Right renal cortex interstitium (tissue), 3 donors: Measurements from ENCODE around the gene DCBLD2. TPM values are rescaled to one million over a fixed set of nuclear protein-coding genes. Genes with fewer than 3 reads are reported as not detected.
"Not testable (repeated sequence)": the region's sequence is repeated elsewhere in the genome, so short reads cannot be mapped to it uniquely, and the experiment has no call there.

Experiments
- DNase-seq, 3 donors: peaks; one replicate each; pipeline ENCODE4 v3.0.0-alpha.2; 2013; ENCODE audit warnings: low read depth in 3 of 3, low spot score in 2 of 3
- polyA plus RNA-seq, 3 donors: library from polyadenylated mRNA; unstranded; fragments of 120-200 nt; gene quantifications; one replicate each; pipeline ENCODE4 v1.2.1, GENCODE V29; 2013; ENCODE audit not compliant: insufficient read length in 3 of 3

The DCBLD2 gene
- polyA plus RNA-seq, 3 donors, result 49.2 to 51.9 (median 51.3) TPM

DNA sequence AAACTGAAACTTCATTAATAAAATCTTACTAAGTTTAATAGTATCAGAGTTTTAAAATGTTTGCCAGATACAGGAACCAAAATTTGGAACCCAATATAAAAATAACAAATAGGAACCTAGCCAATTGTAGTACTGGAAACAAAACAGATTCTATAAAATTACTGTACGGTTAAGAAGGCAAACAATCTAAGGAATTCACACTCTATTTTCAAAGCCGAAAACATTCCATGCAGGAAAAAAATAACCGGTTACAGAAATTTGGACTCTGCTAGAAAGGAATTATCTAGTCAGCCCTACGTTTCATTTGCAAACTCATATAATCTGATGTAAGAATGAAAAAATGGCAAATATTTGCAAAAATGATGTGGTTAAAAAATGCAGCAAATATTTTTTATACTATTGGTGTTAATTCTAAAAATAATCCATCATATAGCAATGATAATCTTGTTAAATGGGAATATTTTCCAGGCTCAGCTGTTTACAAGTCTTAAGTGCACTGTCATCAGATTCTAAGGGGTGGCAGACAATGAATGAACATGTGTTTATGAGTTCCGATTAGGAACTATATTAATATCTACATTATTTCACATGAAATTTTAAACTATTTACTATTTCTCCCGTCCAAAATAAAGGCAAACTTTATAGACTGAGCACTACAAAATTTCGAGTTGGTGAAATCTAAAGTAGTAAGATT lies 58.1 kb downstream of the DCBLD2 start:
- DNase-seq, result no peak

DNA sequence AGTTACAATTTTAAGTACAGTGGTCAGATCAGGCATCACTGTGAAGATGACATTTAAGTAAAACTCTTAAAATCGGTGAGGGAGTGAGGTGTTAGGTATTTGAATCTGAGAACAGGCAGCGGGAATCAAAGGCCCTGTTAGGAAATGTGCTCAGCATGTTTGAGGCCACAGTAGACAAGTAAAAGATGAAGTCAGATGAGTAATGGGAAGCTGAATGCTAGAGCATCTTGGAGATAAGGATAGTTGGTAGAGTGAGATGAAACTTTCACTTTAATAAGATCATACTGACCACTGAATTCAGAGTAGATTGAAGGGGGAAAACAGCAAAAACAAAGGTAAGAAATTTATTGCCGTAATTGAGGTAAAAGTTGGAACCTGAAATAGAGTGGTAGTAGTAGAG lies 61.6 kb downstream of the DCBLD2 start:
- no peak for DNase-seq

DNA sequence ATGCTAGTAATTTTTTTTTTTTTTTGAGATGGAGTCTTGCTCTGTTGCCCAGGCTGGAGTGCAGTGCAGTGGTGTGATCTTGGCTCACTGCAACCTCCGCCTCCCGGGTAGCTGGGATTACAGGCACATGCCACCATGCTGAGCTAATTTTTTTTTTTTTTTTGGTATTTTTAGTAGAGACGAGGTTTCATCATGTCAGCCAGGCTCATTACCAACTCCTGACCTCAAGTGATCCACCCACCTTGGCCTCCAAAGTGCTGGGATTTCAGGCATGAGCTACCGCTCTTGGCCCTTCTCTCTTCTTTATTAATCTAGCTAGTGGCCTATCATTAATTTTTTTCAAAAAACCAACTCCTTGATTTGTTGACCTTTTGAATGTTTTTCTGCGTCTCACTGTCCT lies 70.4 kb downstream of the DCBLD2 start:
- not testable (repeated sequence) for DNase-seq

DNA sequence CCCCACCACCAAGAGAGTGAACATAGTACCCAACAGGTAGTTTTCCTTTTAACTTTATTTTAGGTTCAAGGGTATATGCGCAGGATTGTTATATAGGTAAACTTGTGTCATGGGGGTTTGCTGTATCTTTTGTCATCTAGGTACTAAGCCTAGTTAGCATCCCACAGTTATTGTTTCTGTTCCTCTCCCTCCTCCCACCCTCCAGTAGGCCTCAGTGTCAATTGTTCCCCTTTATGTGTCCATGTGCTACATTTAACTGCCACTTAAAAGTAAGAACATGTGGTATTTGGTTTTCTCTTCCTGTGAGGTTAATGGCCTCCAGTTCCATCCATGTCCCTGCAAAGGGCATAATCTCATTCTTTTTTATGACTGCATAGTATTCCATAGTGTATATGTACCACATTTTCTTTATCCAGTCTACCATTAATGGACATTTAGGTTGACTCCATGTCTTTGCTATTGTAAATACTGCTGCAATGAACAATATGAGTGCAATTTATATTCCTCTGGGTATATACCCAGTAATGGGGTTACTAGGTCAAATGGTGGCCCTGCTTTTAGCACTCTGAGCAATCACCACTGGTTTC lies 72.2 kb downstream of the DCBLD2 start:
- no peak for DNase-seq

DNA sequence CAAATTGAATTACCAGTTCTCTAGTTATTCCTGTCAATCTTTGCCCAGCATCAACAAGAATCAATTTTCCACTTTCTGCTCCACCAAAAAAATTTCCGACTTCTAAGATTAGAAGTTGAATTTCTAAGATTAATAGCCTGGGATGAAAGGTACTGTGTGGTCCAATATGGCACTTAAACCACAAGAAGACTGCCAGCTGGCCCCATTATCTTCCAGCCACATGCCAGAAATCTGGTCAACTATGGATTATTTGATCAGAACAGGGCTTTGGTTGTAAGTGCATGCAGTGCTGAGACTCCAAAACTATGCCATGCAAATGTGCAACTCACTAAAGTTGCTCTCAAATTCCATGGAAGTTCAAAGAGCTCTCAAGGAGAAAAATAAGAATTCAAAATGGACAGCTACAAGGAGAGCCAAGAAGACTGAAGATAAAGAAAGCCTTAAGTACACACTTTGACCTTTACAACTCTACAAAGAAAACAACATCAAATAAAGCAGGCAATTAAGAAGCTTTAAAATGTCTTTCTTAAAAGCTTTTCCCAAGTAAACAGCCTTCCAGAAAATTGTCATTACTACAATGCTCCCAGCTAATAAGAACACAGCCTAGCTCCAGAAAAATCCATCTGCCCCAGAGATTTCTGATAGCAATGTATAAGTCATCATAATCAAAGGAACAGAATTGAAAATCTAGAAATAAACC lies 74.1 kb downstream of the DCBLD2 start:
- DNase-seq, result no peak

DNA sequence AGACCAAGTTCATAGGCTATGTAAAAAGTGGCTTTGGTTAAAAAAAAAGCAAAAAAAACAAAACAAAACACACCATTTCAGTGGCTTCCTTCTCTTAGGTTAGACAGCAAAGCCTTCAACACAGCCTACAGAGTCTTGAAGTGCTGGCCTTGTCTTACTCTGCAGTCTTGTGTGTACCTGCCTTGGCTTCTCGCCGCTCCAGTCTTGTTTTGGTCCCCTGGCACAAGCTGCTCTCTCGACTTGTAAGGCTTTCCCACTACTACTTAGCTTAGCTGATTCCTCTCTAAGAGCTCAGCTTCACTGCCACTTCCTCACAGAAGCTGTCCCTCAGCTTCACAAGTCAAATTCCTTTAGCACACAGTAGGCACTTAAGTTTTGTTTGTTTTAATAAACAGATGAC lies 75.4 kb downstream of the DCBLD2 start:
- DNase-seq, result no peak

DNA sequence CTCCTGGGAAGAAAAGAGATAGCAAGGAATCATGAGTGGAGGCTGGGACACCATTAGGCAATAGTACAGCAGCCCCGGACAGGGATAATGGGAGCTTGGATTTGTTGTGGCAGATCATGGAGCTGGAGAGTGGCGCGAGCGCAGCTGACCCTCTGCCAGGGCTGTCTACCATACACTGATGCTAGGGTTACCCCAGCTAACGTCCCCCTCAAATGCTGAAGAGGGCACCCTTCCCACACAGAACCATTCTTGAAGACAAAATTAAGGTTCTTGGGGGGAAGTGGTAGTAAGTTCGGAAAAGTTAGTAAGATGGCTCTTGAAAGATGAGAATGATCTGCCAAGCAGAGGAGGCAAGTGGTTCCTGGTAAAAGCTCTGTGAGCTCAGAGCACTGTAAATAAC lies 77.2 kb downstream of the DCBLD2 start:
- no peak for DNase-seq

DNA sequence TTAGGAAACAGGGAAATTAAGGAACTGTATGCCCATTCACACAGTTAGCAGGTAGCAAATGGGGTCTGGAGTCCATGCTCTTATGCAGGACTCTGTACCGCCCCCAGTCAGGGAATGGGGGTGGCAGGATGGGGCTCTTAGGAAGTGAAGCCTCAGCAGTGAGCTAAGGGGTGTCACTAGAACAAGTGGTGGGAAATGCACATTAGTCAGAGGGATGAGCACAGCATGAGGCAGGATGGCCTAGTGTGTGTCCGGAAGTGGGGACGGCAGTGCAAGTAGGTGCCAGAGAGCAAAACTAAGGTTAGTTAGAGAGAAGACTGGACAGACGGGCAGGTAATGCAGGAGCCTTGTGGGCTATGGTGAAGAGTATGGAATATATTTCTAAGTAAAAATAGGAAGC lies 77.7 kb downstream of the DCBLD2 start:
- DNase-seq, result no peak

DNA sequence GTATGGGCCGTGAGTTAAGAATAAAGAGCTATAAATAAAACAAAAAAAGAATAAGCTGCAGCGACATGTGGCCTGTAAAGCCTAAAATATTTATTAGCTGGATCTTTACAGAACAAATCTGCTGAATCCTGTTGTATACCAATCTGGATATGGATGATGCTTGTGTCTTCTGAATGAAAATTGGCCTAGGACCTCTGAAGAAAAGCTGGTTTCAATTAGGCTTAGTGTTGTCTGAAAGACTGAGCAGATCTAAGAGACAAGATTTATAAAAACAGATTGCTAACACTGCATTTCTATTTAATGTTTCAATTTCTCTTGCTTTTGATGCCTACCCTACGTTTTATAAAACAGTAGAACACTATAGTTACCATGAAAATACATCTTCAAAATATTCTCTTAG lies 80.4 kb downstream of the DCBLD2 start:
- DNase-seq, result no peak

DNA sequence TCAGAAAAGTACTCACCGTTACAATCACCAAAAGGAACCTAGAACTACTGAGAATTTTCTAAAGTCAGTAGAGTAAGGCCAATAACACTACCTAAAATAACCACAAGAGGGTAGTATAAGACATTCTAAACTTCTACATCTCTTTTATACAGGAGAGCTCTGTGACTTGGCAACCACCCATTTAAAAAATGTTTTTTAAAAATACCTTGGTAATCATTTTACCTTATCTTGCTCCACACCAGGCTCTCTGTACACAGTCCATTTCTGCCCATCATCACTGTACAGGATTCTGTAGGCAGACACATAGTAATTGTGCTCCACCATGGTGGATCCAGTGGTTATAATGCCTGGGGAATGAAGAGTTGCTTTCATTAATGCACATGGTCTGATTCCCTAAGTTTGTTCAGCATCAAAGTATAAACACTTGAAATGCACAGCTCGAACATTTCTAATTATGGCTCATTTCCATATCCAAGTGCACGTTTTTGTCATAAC lies 83.9 kb downstream of the DCBLD2 start:
- peak in 2 of 3 donors; percentile 27 to 37 for DNase-seq

DNA sequence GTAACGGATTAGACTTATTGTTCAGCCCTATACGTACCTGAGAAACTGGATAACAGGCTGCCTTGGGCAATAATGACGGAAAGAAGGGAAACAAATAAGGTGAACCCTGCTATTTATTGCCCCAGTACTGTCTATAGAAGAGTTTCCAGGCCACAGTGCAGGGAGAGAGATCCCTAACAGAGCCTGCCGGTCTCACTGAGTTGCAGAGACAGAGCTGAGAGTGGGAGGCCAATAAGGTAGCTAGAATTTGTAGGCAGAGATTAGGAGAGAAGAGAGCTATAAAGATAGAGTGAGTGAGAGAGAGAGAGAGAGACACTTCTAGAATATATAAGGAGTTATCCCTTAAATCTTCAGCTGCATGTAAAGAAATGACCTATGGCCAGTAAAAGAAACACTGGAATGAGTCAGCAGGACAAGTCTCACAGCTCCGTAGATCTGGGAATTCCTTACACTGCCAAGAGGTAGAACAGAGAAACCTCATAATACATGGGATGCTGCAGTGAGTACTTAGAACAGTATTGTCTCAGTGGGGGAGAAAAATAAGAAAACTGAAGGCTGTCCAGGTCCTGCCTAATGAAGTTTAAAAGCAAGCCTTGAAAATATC lies 86.6 kb downstream of the DCBLD2 start:
- no peak for DNase-seq

DNA sequence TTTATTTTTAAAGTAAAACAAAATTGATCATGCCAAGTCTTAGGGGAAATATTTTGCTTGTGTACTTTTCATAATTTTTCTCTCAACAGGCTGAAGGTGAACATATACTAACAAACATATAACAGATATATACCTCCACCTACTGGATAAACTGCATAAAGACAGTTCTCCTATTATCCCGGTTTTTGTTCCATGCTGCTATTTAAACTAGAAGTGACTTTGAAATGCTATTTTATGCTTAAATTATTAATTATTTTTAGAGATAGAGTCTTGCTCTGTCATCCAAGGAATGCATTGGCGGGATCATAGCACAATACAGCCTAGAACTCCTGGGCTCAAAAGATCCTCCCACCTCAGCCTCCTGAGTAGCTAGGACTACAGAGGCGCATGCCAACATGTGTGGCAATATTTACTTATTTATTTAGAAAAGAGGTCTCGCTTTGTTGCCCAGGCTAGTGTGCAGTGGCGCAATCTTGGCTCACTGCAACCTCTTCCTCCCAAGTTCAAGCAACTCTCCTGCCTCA lies 88.6 kb downstream of the DCBLD2 start:
- no peak for DNase-seq

DNA sequence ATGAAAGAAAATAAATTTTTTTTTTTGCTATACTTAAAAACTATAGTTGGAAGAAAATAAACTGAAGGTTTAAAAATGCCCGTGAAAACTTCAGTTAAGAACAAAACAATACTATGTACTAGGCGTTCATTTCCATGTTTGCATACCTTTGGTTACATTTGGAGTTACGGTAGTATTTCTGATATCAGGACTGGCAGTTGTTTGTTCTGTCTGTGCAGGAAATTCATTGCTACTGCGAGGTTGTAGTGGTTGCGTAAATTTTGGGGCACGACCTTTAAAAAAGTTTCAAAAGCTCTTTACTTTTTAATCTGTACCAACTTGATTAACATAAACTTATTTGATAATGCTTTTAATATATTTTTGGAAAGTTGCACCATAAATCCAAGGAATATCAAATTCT lies 90.4 kb downstream of the DCBLD2 start:
- DNase-seq, result no peak

DNA sequence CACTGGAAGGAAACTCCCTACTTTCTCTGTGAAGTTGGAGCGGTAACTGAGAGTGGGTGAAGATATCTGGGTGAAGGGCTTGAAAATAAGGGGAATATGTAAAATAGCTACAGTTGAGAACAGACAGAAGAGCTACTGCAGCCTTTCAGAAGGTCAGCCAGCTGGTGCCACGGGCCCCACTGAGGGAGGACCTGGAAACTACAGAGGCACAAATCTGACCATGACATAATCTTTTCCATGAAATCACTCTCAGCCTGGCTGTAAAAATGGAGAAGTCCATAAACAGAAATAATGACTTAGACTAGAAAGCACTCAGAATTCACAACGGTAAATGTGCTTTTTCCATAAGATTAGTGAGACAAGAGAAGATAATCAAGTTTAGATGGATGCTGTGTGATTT lies 91.9 kb downstream of the DCBLD2 start:
- DNase-seq, result no peak

DNA sequence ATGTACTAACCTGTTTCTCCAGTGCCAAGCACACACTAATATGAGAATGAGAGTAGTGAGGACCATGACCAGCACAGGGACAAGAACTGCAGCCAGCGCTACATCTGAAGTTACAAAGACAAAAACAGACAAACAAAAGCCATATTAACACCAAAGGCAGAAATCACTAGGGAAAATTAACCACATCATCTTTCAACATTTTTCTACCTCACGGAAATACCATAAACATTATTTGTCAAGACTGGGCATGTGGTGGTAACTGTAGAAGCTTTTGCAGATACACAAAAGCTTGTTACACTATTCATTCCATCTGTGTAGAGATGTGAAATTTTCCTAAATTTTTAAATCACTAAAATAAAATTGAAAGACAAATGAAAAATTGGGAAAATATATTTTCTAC lies 93.4 kb downstream of the DCBLD2 start:
- no peak for DNase-seq

DNA sequence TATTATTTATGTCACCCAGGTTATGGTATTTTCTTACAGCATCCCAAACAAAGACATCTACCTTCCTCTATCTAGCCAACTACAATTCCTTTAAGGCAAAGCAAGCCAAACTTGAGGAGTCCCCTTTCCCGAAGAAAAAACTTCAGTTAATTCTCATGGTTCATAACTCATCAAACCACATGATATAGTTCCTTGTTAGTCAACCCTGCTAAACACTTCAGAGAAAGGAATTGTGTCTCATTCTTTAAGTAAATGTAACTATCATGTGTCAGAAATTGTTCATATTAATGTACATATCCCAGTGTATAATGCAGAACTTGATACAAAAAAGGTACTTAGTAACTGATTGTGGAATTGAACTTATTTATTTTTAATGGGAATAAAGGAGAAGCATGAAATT lies 93.9 kb downstream of the DCBLD2 start:
- DNase-seq, result no peak

DNA sequence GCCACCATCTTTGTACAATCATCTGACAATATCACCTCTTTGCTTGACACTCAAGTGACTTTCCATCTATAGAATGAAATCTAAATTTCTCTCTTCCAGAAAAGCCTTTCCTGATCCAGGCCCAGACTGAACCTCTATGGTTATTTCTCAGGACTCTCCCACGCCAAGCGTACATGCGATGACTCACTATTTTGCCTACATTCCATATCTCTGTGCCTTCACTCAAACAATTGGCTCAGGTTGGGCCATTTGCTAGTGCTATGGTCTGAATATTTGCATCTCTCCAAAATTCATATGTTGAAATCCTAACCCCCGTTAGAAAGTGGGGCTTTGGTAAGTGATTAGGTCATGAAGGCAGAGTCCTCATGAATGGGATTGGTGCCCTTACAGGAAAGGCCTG lies 94.5 kb downstream of the DCBLD2 start:
- DNase-seq, result no peak

DNA sequence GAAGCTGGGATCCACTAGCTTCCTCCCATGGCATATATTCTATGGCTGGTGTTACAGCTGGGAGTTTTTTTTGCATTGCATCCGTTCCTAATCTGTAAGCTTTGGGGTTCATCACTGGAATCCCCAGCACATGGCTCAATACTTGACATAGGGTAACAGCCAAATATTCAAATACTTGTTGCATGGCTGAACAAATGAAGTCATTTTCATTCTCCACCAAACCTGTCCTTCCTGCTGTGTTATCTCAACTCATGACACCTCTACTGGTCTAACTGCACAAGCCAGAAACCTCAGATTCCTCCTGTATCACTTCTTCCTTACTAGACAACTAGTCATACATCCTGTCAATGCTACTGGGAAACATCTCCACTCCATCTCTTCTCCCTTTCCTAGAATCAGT lies 95.0 kb downstream of the DCBLD2 start:
- DNase-seq, result no peak

DNA sequence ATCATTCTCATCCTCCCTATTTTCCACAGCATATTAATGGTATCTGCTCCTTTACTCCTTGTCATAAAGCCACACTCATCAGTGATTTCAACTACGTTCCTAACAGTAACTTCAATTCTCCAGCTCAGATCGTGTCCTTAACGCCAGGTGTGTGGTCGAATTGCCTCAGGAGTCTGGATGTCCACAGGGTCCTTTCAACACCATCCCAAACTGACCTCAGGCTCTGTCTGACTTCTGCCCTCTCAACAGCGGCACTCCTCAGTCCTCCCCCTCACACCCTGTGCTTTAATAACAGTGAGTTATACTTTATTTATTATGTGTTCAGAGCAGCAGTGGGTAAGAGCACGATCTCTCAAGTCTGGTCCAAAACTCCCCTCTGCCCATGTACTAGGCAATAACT lies 95.9 kb downstream of the DCBLD2 start:
- no peak for DNase-seq

DNA sequence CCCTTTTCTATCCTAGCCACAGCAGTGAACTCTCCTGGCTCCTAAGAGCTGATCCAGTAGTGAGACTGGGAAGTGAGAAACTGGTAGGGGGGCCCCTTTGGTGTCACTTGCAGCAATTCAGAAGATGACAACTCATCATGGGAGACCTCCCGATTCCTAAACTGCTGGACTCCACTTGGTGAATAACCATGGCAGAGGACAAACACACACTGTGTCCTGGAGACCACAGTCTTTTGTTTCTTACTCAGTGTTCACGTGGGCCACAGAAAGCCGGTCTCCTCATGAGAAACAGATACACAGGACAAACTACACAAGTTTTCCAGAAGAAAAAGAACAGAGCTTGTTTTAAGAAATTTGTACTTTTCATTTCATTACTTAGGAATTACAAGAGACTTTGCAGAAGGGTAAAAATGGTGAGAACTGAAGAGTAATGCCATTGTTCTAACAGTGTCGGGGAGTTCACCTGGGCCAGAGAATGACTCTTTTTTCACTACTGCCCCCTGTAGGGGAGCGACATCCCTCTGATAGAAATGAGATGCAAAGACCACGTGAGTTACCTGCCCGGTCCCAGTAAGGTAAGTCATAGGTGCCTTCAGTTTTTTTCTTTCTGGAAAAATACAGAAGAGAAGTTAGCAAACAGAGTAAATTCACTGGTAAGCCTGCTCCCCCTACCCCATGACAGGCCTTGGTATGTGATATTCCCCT lies 100.3 kb downstream of the DCBLD2 start:
- DNase-seq, result no peak

DNA sequence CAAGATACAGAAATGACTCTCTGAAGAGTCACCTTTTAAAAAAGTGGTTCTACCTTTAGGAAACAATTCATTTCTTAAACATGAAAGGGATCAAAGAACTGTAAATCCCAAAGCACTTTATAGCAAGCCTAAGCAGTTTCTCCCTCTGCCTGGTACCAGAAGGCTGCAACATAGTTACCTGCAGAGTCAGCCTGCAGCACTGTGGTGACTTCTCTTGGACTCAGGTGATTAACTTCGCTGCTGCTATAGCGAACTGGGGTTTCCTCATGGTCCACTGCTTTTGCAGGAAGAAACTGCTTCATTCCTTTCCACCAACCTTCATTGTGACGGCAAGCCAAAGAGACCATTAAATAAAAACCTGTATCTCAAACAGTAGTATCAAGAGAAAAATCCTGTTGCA lies 101.1 kb downstream of the DCBLD2 start:
- no peak for DNase-seq
